ENCODE measurements around the gene SLC9A2.

GRCh38 chr2:102696463-102696862 lies 77.1 kb downstream of the SLC9A2 start:
- TF ChIP-seq, protein P1, sequence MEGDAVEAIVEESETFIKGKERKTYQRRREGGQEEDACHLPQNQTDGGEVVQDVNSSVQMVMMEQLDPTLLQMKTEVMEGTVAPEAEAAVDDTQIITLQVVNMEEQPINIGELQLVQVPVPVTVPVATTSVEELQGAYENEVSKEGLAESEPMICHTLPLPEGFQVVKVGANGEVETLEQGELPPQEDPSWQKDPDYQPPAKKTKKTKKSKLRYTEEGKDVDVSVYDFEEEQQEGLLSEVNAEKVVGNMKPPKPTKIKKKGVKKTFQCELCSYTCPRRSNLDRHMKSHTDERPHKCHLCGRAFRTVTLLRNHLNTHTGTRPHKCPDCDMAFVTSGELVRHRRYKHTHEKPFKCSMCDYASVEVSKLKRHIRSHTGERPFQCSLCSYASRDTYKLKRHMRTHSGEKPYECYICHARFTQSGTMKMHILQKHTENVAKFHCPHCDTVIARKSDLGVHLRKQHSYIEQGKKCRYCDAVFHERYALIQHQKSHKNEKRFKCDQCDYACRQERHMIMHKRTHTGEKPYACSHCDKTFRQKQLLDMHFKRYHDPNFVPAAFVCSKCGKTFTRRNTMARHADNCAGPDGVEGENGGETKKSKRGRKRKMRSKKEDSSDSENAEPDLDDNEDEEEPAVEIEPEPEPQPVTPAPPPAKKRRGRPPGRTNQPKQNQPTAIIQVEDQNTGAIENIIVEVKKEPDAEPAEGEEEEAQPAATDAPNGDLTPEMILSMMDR (conservative IDR thresholded peaks at IDR 0.05) = no peak
- no peak for TF ChIP-seq EZH2 (IDR thresholded peaks at IDR 0.05; ENCODE audit: low read depth)

Data from PC-9 (cell line).